ENCODE data around the gene HMGXB3. TPM values are rescaled to one million over a fixed set of nuclear protein-coding genes. Genes with fewer than 3 reads are reported as not detected.

The HMGXB3 gene
- total RNA-seq, 2 donors from 2014 or later = 21.8 to 40.2 TPM

- no peak overlapping the region for H3K4me3 ChIP-seq
- no peak overlapping the region for H3K9ac ChIP-seq (ENCODE audit: low read depth in 2 of 2, low read length in 2 of 2)
- no peaks in the 10 kb centered on the region for H3K27me3 ChIP-seq
- intact Hi-C loops (cut with DNase I) = no loop called here
- no peaks in the 10 kb centered on the region for H3K4me1 ChIP-seq
- DNase-seq = no peak
- peaks cover 21% of the 10 kb centered on the region for H3K36me3 ChIP-seq
- no peak overlapping the region for H3K27ac ChIP-seq
- H3K9me3 ChIP-seq = no peaks in the 10 kb centered on the region
- TF ChIP-seq CTCF (IDR thresholded peaks at IDR 0.05) = no peak
Observed at GRCh38 chr5:150051657-150052195, 51.2 kb downstream of the HMGXB3 start.

- intact Hi-C loops (cut with DNase I) = no loop called here
- Histone ChIP-seq H3K27me3 (no peaks in the 10 kb centered on the region), H3K9me3 (no peaks in the 10 kb centered on the region), H3K36me3 (peaks cover 19% of the 10 kb centered on the region), H3K4me1 (no peaks in the 10 kb centered on the region), H3K27ac (no peak overlapping the region), H3K9ac (ENCODE audit: low read depth in 2 of 2, low read length in 2 of 2) (no peak overlapping the region), H3K4me3 (no peak overlapping the region)
- TF ChIP-seq CTCF (IDR thresholded peaks at IDR 0.05) = no peak
- no peak for DNase-seq
Observed at GRCh38 chr5:150052226-150052955, 51.9 kb downstream of the HMGXB3 start.

GRCh38 chr5:150052956-150053712 lies 52.6 kb downstream of the HMGXB3 start:
- H3K9me3 ChIP-seq = no peaks in the 10 kb centered on the region
- H3K27ac ChIP-seq = no peak overlapping the region
- no peak for TF ChIP-seq CTCF (IDR thresholded peaks at IDR 0.05)
- H3K4me1 ChIP-seq = no peaks in the 10 kb centered on the region
- no peak overlapping the region for H3K9ac ChIP-seq (ENCODE audit: low read depth in 2 of 2, low read length in 2 of 2)
- H3K4me3 ChIP-seq = no peak overlapping the region
- peaks cover 16% of the 10 kb centered on the region for H3K36me3 ChIP-seq
- H3K27me3 ChIP-seq = no peaks in the 10 kb centered on the region
- intact Hi-C loops (cut with DNase I) = no loop called here
- DNase-seq = no peak

- H3K36me3 ChIP-seq = peaks cover 16% of the 10 kb centered on the region
- H3K27me3 ChIP-seq = no peaks in the 10 kb centered on the region
- intact Hi-C loops (cut with DNase I) = no loop called here
- no peak overlapping the region for H3K27ac ChIP-seq
- no peaks in the 10 kb centered on the region for H3K9me3 ChIP-seq
- H3K9ac ChIP-seq (ENCODE audit: low read depth in 2 of 2, low read length in 2 of 2) = no peak overlapping the region
- no peak for TF ChIP-seq CTCF (IDR thresholded peaks at IDR 0.05)
- H3K4me3 ChIP-seq = no peak overlapping the region
- no peak for DNase-seq
- no peaks in the 10 kb centered on the region for H3K4me1 ChIP-seq
Observed at GRCh38 chr5:150053713-150054392, 53.3 kb downstream of the HMGXB3 start.

GRCh38 chr5:150054569-150054968 lies 54.0 kb downstream of the HMGXB3 start:
- H3K9ac ChIP-seq (ENCODE audit: low read depth in 2 of 2, low read length in 2 of 2) = no peak overlapping the region
- peaks cover 16% of the 10 kb centered on the region for H3K36me3 ChIP-seq
- no peaks in the 10 kb centered on the region for H3K27me3 ChIP-seq
- H3K4me3 ChIP-seq = no peak overlapping the region
- DNase-seq = no peak
- TF ChIP-seq CTCF (IDR thresholded peaks at IDR 0.05) = no peak
- intact Hi-C loops (cut with DNase I) = no loop called here
- no peaks in the 10 kb centered on the region for H3K9me3 ChIP-seq
- no peak overlapping the region for H3K27ac ChIP-seq
- no peaks in the 10 kb centered on the region for H3K4me1 ChIP-seq
